Gastroesophageal sphincter (tissue), 4 donors: Measurements from ENCODE around the gene NFIA. TPM values are rescaled to one million over a fixed set of nuclear protein-coding genes. Genes with fewer than 3 reads are reported as not detected.

Experiments
- ATAC-seq: fragments of 150-250 bp; one replicate; pipeline ENCODE4 v1.9.1; 2016; ENCODE audit warnings: mild to moderate bottlenecking, moderate library complexity
- H3K27ac ChIP-seq, 4 donors: fragments of 200-600 bp; sonication (generic) in 3 of 4; 1 replicate in 3 of 4; 2 replicates in 1 of 4; pipeline ENCODE4 v1.5.1; 2016 to 2019
- H3K27me3 ChIP-seq: fragments of 200-600 bp; sonication (generic); one replicate; pipeline ENCODE4 v1.5.1; 2019
- H3K36me3 ChIP-seq, 2 donors: fragments of 200-600 bp; sonication (generic); one replicate each; pipeline ENCODE4 v1.5.1; 2019; ENCODE audit warnings: control low read depth in 1 of 2
- H3K4me1 ChIP-seq, 3 donors: fragments of 200-600 bp; sonication (generic); 1 replicate in 2 of 3; 2 replicates in 1 of 3; pipeline ENCODE4 v1.5.1; 2016 to 2019; ENCODE audit warnings: control low read depth in 2 of 3
- H3K4me3 ChIP-seq, 2 donors: fragments of 200-600 bp; sonication (generic); one replicate each; pipeline ENCODE4 v1.5.1; 2019; ENCODE audit warnings: mild to moderate bottlenecking in 1 of 2, moderate library complexity in 1 of 2
- H3K9me3 ChIP-seq, 3 donors: fragments of 200-600 bp; sonication (generic); one replicate each; pipeline ENCODE4 v1.5.1; 2017 to 2019; ENCODE audit warnings: control low read depth in 2 of 3
- CTCF ChIP-seq, 4 experiments: fragments of 200-600 bp in 2 of 4; fragments of 450-650 bp in 2 of 4; sonication (generic) in 1 of 4; IDR thresholded peaks; one replicate each; pipeline ENCODE4 v1.5.1; 2017 to 2019; ENCODE audit warnings: antibody characterized with exemption in 4 of 4, mild to moderate bottlenecking in 2 of 4, moderate library complexity in 2 of 4
- EP300 ChIP-seq: sonication (generic); formaldehyde crosslinking; IDR thresholded peaks from one replicate; pipeline ENCODE4 v1.6.1; 2017; ENCODE audit warnings: antibody characterized with exemption, mild to moderate bottlenecking
- POLR2A ChIP-seq, 2 donors: fragments of 450-650 bp; IDR thresholded peaks; one replicate each; pipeline ENCODE4 v1.6.1; 2017; ENCODE audit warnings: antibody characterized with exemption in 2 of 2, mild to moderate bottlenecking in 2 of 2, moderate library complexity in 1 of 2
- POLR2AphosphoS5 ChIP-seq: sonication (generic); formaldehyde crosslinking; IDR thresholded peaks from one replicate; pipeline ENCODE4 v1.6.1; 2017; ENCODE audit warnings: antibody characterized with exemption
- whole genome bisulfite sequencing, 2 donors: methylation state at CpG; one replicate each; pipeline ENCODE4 v1.1.5; 2018; ENCODE audit warnings: low coverage in 1 of 2; 5-methylcytosine and 5-hydroxymethylcytosine counted together
- total RNA-seq, 4 donors: library from RNA; depleted of rRNA; stranded (reverse); fragments of >200 nt; gene quantifications; one replicate each; pipeline ENCODE4 v1.1.0, GENCODE V29; 2016

The NFIA gene
- total RNA-seq, 4 donors from 2014 or later = 123 to 205 (median 149) TPM

DNA sequence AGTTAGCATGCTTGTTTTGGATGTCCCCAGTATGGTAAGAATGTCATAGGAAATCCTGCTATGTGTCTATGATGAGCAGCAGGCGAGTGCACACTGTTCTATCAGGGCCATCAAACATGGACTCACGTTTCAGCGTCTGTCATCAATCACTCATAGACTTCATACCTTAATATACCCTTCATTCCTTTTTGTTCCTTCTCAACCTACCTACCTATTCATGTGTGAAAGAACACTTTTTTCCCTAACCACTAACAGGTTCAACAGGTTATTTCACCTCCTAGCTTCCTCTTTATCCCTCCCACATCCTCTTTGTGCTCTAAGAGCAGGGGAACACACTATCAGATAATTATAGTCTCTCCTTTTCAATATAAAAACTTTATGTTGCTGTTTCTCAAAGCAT lies 342.0 kb downstream of the NFIA start:
- WGBS, 2 donors = 89 to 93% methylated on average over 3 of the region's 3 CpGs
- peaks cover 0 to 25% of the 10 kb centered on the region in 2 donors for H3K36me3 ChIP-seq
- H3K27ac ChIP-seq = no peak overlapping the region
- H3K4me3 ChIP-seq = no peak overlapping the region
- H3K27me3 ChIP-seq = no peaks in the 10 kb centered on the region
- H3K4me1 ChIP-seq = peaks cover 0 to 16% (median 0%) of the 10 kb centered on the region in 3 donors
- no peaks in the 10 kb centered on the region for H3K9me3 ChIP-seq
- TF ChIP-seq POLR2A (IDR thresholded peaks at IDR 0.05) = no peak
- TF ChIP-seq CTCF (IDR thresholded peaks at IDR 0.05) = no peak
- TF ChIP-seq POLR2AphosphoS5 = no peak
- TF ChIP-seq EP300 = no peak
- no peak for ATAC-seq

DNA sequence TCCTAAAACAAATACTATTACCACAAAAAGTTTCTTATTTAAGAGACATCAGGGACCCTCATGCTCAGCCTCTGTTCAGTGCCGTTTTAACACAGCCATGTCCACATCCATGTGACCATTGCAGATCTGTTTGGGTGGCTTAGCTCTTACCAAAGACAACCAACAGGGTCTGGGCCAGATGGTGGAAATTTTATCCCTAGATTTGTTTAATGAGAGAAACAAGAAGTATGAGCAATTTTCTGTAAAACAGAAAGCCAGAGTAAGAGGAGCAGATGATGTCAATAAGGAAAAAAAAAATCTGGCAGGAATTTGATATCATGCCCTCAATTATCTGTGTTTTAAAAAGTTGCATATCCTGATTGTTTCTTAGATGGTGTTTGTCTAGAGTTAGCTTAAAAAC lies 342.7 kb downstream of the NFIA start:
- Histone ChIP-seq H3K4me3 (no peak overlapping the region), H3K4me1 (peaks cover 0 to 11% (median 0%) of the 10 kb centered on the region in 3 donors), H3K27ac (no peak overlapping the region), H3K27me3 (no peaks in the 10 kb centered on the region), H3K9me3 (no peaks in the 10 kb centered on the region), H3K36me3 (peaks cover 0 to 22% of the 10 kb centered on the region in 2 donors)
- no peak for ATAC-seq
- TF ChIP-seq CTCF (IDR thresholded peaks at IDR 0.05) = no peak
- no peak for TF ChIP-seq POLR2AphosphoS5
- no peak for TF ChIP-seq POLR2A (IDR thresholded peaks at IDR 0.05)
- TF ChIP-seq EP300 = no peak
- WGBS, 2 donors = 60% methylated on average over 1 of the region's 1 CpG

- H3K36me3 ChIP-seq = peaks cover 0 to 17% of the 10 kb centered on the region in 2 donors
Observed at GRCh38 chr1:61426254-61426653, 343.9 kb downstream of the NFIA start.

DNA sequence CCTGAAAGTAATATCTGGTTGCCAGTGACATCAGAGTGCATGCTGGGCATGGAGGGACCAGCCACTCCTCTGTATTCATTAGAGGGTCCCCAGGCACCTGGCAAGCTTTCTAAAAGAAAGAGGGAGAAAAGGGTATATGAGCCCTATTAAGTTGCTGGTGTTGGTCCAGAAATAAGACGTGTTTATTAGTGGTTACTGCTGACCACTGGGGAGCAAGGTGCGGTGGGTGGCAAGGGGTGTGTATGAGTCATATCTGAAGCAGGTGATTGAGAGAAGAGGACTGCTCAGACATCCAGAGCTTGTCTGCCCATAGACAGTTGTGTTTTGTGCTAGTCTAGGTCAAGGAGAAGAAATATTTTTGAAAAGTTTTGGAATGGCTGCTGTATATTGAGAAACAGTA lies 344.5 kb downstream of the NFIA start:
- Histone ChIP-seq H3K36me3 (peaks cover 0 to 10% of the 10 kb centered on the region in 2 donors), H3K27me3 (no peaks in the 10 kb centered on the region), H3K4me1 (peaks cover 0 to 11% (median 0%) of the 10 kb centered on the region in 3 donors), H3K9me3 (no peaks in the 10 kb centered on the region), H3K4me3 (no peak overlapping the region), H3K27ac (no peak overlapping the region)
- TF ChIP-seq CTCF (IDR thresholded peaks at IDR 0.05) (no peak), EP300 (no peak), POLR2A (IDR thresholded peaks at IDR 0.05) (no peak), POLR2AphosphoS5 (no peak)
- WGBS, 2 donors = 42 to 56% methylated on average over 2 of the region's 2 CpGs
- no peak for ATAC-seq

More at GRCh38 chr1:61426254-61426653, 343.9 kb downstream of the NFIA start:
- Histone ChIP-seq H3K4me3 (no peak overlapping the region), H3K9me3 (no peaks in the 10 kb centered on the region), H3K27me3 (no peaks in the 10 kb centered on the region), H3K27ac (peak overlapping the region in 1 of 4 donors; percentile 11), H3K4me1 (peaks cover 0 to 11% (median 0%) of the 10 kb centered on the region in 3 donors)
- TF ChIP-seq CTCF (IDR thresholded peaks at IDR 0.05) = no peak
- no peak for TF ChIP-seq POLR2A (IDR thresholded peaks at IDR 0.05)
- no peak for TF ChIP-seq EP300
- TF ChIP-seq POLR2AphosphoS5 = no peak
- no peak for ATAC-seq
- WGBS, 2 donors = 61 to 71% methylated on average over 12 of the region's 12 CpGs

DNA sequence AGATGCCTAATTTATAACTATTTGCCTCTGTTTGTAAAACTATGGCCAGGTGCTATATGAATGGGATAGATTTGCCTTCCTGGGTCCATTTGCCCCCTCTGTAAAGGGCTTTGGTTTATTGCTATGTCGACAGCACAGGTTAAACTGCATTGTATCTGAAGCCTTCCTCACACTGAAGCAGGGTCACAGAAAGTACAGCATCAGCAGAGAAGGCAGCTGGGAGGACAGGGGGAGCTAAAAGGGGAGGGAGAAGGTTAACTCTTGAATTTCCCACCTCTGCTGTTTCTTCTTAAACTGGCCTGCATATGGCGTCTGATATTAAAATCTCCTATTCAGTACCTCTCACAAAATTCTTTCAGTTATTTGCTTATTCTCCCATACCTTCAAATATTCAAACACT lies 345.1 kb downstream of the NFIA start:
- ATAC-seq = no peak
- Histone ChIP-seq H3K4me1 (peaks cover 0 to 11% (median 0%) of the 10 kb centered on the region in 3 donors), H3K27me3 (no peaks in the 10 kb centered on the region), H3K36me3 (peaks cover 0 to 4% of the 10 kb centered on the region in 2 donors), H3K27ac (no peak overlapping the region), H3K9me3 (no peaks in the 10 kb centered on the region), H3K4me3 (no peak overlapping the region)
- WGBS, 2 donors = 64% methylated on average over 2 of the region's 2 CpGs; no CpG with 5 or more reads in 1 of the 2 donors
- TF ChIP-seq EP300 = no peak
- TF ChIP-seq CTCF (IDR thresholded peaks at IDR 0.05) = no peak
- no peak for TF ChIP-seq POLR2A (IDR thresholded peaks at IDR 0.05)
- no peak for TF ChIP-seq POLR2AphosphoS5
